DND-41 (cell line): Measurements from ENCODE around the gene LINGO3.

Source experiments
- EZH2 ChIP-seq: IDR thresholded peaks from 3 replicates; pipeline ENCODE4 v1.6.1; 2012; ENCODE audit warnings: borderline replicate concordance, low read depth, mild to moderate bottlenecking, moderate library complexity, low read length, inconsistent platforms; ENCODE audit not compliant: severe bottlenecking
- TF ChIP-seq, protein P1 (sequence below): IDR thresholded peaks from 2 replicates; pipeline ENCODE4 v1.5.1; 2012; ENCODE audit warnings: borderline replicate concordance, low read length, moderate library complexity, mild to moderate bottlenecking; ENCODE audit not compliant: poor library complexity, severe bottlenecking; ENCODE audit errors: extremely low read depth

DNA sequence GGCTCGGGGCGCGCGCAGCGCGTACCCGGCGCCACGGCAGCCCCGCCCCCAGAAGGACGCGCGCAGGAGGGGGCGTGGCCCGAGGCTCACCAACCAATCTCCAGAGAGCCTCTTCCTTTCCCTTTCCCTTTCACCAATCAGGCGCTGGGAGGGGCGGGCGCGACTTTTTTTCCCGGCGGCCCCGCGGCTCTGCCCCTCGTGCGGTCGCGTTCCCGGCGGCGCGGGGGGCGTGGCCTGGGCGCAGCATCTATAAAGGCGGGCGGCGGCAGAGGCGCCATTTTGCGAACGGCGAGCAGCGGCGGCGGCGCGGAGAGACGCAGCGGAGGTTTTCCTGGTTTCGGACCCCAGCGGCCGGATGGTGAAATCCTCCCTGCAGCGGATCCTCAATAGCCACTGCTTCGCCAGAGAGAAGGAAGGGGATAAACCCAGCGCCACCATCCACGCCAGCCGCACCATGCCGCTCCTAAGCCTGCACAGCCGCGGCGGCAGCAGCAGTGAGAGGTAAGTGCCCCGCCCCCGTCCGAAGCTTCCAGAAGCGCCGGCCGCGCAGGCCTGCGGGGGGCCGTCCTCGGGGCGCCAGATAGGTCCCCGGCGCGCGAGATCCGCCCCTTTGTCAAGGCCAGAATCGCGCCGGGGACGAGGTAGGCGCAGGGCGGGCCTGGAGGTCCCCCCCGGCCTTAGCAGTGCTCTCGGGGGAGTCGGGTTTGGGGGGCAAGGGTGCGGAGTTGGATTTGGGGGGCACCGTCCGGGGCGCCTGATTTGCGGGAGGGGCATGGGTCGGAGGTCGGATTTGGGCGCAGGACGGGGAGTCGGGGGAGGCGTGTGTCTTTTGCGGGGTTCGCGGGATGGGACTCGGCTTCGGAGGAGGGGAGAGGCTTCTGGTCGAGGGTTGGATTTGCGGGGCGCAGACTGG, 38.5 kb downstream of the LINGO3 start:
- TF ChIP-seq, protein P1, sequence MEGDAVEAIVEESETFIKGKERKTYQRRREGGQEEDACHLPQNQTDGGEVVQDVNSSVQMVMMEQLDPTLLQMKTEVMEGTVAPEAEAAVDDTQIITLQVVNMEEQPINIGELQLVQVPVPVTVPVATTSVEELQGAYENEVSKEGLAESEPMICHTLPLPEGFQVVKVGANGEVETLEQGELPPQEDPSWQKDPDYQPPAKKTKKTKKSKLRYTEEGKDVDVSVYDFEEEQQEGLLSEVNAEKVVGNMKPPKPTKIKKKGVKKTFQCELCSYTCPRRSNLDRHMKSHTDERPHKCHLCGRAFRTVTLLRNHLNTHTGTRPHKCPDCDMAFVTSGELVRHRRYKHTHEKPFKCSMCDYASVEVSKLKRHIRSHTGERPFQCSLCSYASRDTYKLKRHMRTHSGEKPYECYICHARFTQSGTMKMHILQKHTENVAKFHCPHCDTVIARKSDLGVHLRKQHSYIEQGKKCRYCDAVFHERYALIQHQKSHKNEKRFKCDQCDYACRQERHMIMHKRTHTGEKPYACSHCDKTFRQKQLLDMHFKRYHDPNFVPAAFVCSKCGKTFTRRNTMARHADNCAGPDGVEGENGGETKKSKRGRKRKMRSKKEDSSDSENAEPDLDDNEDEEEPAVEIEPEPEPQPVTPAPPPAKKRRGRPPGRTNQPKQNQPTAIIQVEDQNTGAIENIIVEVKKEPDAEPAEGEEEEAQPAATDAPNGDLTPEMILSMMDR, result no peak
- TF ChIP-seq EZH2, result no peak
